K562 (cell line): ENCODE data around the gene MXRA7. TPM values are rescaled to one million over a fixed set of nuclear protein-coding genes. Genes with fewer than 3 reads are reported as not detected.

Experiments used
- BRF2 ChIP-seq: IDR thresholded peaks from 3 replicates; pipeline ENCODE4 v1.6.1; 2011; ENCODE audit warnings: borderline replicate concordance, mild to moderate bottlenecking; ENCODE audit not compliant: insufficient read length, insufficient read depth
- CBX1 ChIP-seq: sonication (generic); IDR thresholded peaks from 2 replicates; pipeline ENCODE4 v1.6.1; 2016; ENCODE audit warnings: antibody characterized with exemption, low read depth, mild to moderate bottlenecking
- CREM ChIP-seq: IDR thresholded peaks from 2 replicates; pipeline ENCODE4 v1.6.1; 2014; ENCODE audit warnings: antibody characterized with exemption, low read depth
- FOXK1 ChIP-seq: sonication (generic); formaldehyde crosslinking; IDR thresholded peaks from 2 replicates; pipeline ENCODE4 v1.8.0; 2022; ENCODE audit warnings: missing genetic modification reagents, mild to moderate bottlenecking, borderline replicate concordance
- HOXB6 ChIP-seq: fragments of 250-450 bp; sonication (Bioruptor Pico); IDR thresholded peaks from 2 replicates; pipeline ENCODE4 v1.5.1; 2022; ENCODE audit warnings: mild to moderate bottlenecking, borderline replicate concordance
- KLF1 ChIP-seq: fragments of 450-650 bp; IDR thresholded peaks from 2 replicates; pipeline ENCODE4 v1.6.1; 2016; ENCODE audit warnings: missing genetic modification characterization, missing compliant biosample characterization
- LARP7 ChIP-seq: fragments of 450-650 bp; IDR thresholded peaks from 2 replicates; pipeline ENCODE4 v1.6.1; 2016
- MTA3 ChIP-seq: fragments of 450-650 bp; formaldehyde crosslinking; IDR thresholded peaks from 2 replicates; pipeline ENCODE4 v1.6.1; 2017; ENCODE audit warnings: mild to moderate bottlenecking, borderline replicate concordance
- SAFB ChIP-seq: fragments of 200-400 bp; formaldehyde crosslinking; IDR thresholded peaks from 2 replicates; pipeline ENCODE4 v1.6.1; 2017; ENCODE audit warnings: low read depth, low read length, borderline replicate concordance
- SMAD1 ChIP-seq: fragments of 150-350 bp; IDR thresholded peaks from 2 replicates; pipeline ENCODE4 v1.6.1; 2014; ENCODE audit warnings: low read length, low read depth; ENCODE audit not compliant: partially characterized antibody
- SNRNP70 ChIP-seq: fragments of 200-400 bp; formaldehyde crosslinking; optimal IDR thresholded peaks from 2 replicates; pipeline ENCODE3; 2017; ENCODE audit warnings: low read depth, low read length
- SRF ChIP-seq, 2 experiments: fragments of 250-450, 450-650 bp in 1 of 2; sonication (Bioruptor Pico) in 1 of 2; sonication (generic) in 1 of 2; formaldehyde crosslinking; IDR thresholded peaks; 2 replicates each; pipeline versions ENCODE4 v1.5.0 to v1.5.1; 2020 to 2022; ENCODE audit warnings: mild to moderate bottlenecking in 1 of 2, missing genetic modification reagents in 1 of 2
- TAF1 ChIP-seq: IDR thresholded peaks from 2 replicates; pipeline ENCODE4 v1.6.1; 2011; ENCODE audit warnings: mild to moderate bottlenecking, low read length, moderate library complexity; ENCODE audit not compliant: insufficient read depth, control insufficient read depth, severe bottlenecking; ENCODE audit errors: extremely low read depth
- USF1 ChIP-seq: sonication (generic); formaldehyde crosslinking; IDR thresholded peaks from 2 replicates; pipeline ENCODE4 v1.9.0; 2022; ENCODE audit warnings: mild to moderate bottlenecking, missing genetic modification reagents
- ZBTB17 ChIP-seq: fragments of 450-650 bp; formaldehyde crosslinking; IDR thresholded peaks from 2 replicates; pipeline ENCODE4 v1.4.0; 2020; ENCODE audit warnings: mild to moderate bottlenecking
- ZBTB34 ChIP-seq: fragments of 250-450 bp; sonication (Bioruptor Pico); IDR thresholded peaks from 2 replicates; pipeline ENCODE4 v1.8.0; 2021; ENCODE audit warnings: mild to moderate bottlenecking, moderate library complexity
- ZFPM2 ChIP-seq: fragments of 250-450 bp; sonication (Bioruptor Pico); IDR thresholded peaks from 2 replicates; pipeline ENCODE4 v1.5.1; 2022; ENCODE audit warnings: mild to moderate bottlenecking
- ZNF143 ChIP-seq: sonication (generic); formaldehyde crosslinking; IDR thresholded peaks from 2 replicates; pipeline ENCODE4 v1.9.0; 2022; ENCODE audit warnings: mild to moderate bottlenecking, missing genetic modification reagents
- ZNF146 ChIP-seq: IDR thresholded peaks from one replicate; pipeline ENCODE4 v1.6.1; 2018; ENCODE audit warnings: missing compliant biosample characterization; ENCODE audit not compliant: unreplicated experiment
- ZNF239 ChIP-seq: fragments of 250-450 bp; sonication (Bioruptor Pico); IDR thresholded peaks from 2 replicates; pipeline ENCODE4 v1.4.0; 2020; ENCODE audit warnings: mild to moderate bottlenecking
- ZNF512 ChIP-seq: IDR thresholded peaks from 2 replicates; pipeline ENCODE4 v1.6.1; 2016; ENCODE audit warnings: missing genetic modification characterization, missing compliant biosample characterization
- ZNF57 ChIP-seq: fragments of 450-650 bp; formaldehyde crosslinking; IDR thresholded peaks from 2 replicates; pipeline ENCODE4 v1.4.0; 2020; ENCODE audit warnings: mild to moderate bottlenecking, moderate library complexity
- ZNF584 ChIP-seq: fragments of 200-800 bp; sonication (Bioruptor generic); IDR thresholded peaks from 2 replicates; pipeline ENCODE4 v1.6.1; 2016; ENCODE audit warnings: low read depth, mild to moderate bottlenecking, missing genetic modification characterization, missing compliant biosample characterization
- ZNF699 ChIP-seq: fragments of 250-450 bp; sonication (Bioruptor Pico); IDR thresholded peaks from 2 replicates; pipeline ENCODE4 v1.8.0; 2021; ENCODE audit warnings: mild to moderate bottlenecking, moderate library complexity; ENCODE audit not compliant: insufficient replicate concordance
- ZNF778 ChIP-seq: fragments of 450-650 bp; formaldehyde crosslinking; IDR thresholded peaks from 2 replicates; pipeline ENCODE4 v1.4.0; 2020; ENCODE audit warnings: mild to moderate bottlenecking, moderate library complexity
- polyA plus RNA-seq, 8 experiments: library from polyadenylated mRNA; depleted of rRNA in 4 of 8; stranded (reverse) in 5 of 8; unstranded in 3 of 8; fragments of >200 nt; fragmentation: Nextera tagmentation in 2 of 8; fragmentation: Illumina TruSeq in 1 of 8; extraction: Ambion mirVana in 2 of 8; extraction: Trizol in 1 of 8; gene quantifications; 2 replicates each; pipeline versions ENCODE4 v1.2.1 to v1.2.3, GENCODE V29; 2011 to 2014; ENCODE audit warnings: inconsistent platforms in 1 of 8, missing spikeins in 1 of 8
- total RNA-seq, 7 experiments: library from RNA; depleted of rRNA in 6 of 7; stranded (reverse); fragments of >200 nt in 6 of 7; fragmentation: Illumina TruSeq in 2 of 7; extraction: Trizol in 2 of 7; gene quantifications; 2 replicates each; pipeline versions ENCODE4 v1.2.1 to v1.2.3, GENCODE V29; 2011 to 2021; ENCODE audit warnings: low replicate concordance in 1 of 7

The MXRA7 gene
- total and polyA plus RNA-seq, 9 of the 15 experiments (the other 6 are each of a cell fraction or from before 2014, with no cell fraction given) = 2.6 to 38.4 (median 14.3) TPM

- no peak for TF ChIP-seq ZNF512
- no peak for TF ChIP-seq SRF (CRISPR knock-in tag; IDR thresholded peaks at IDR 0.05)
- no peak for TF ChIP-seq ZNF239 (CRISPR knock-in tag)
- TF ChIP-seq ZFPM2 (CRISPR knock-in tag) = no peak
- TF ChIP-seq SAFB = no peak
- no peak for TF ChIP-seq ZNF699 (CRISPR knock-in tag)
- TF ChIP-seq BRF2 = no peak
- no peak for TF ChIP-seq SMAD1
- no peak for TF ChIP-seq HOXB6
- TF ChIP-seq ZBTB34 (CRISPR knock-in tag) = no peak
- TF ChIP-seq ZNF146 (CRISPR knock-in tag) = no peak
- TF ChIP-seq ZNF584 (CRISPR knock-in tag) = no peak
- TF ChIP-seq CREM = peak; percentile 69
- TF ChIP-seq ZNF778 (CRISPR knock-in tag) = no peak
- no peak; the same call in 1 of the 2 replicates for TF ChIP-seq USF1
- TF ChIP-seq ZNF143 (CRISPR knock-in tag) = peak; percentile 48; the same call in 1 of the 2 replicates
- TF ChIP-seq ZNF57 (CRISPR knock-in tag) = no peak
- peak; percentile 70 for TF ChIP-seq ZBTB17 (CRISPR knock-in tag)
- peak; percentile 74; the same call in 1 of the 2 replicates for TF ChIP-seq CBX1
- TF ChIP-seq MTA3 = 0 out of 2 replicates have a peak, but pooled peaks have one; percentile 15
- no peak for TF ChIP-seq SNRNP70
- TF ChIP-seq KLF1 (tag) = 0 out of 2 replicates have a peak, but pooled peaks have one; percentile 37
- TF ChIP-seq TAF1 = peak; percentile 75
- no peak for TF ChIP-seq FOXK1 (CRISPR knock-in tag)
- no peak for TF ChIP-seq LARP7
Measured at GRCh38 chr17:76736349-76737081, 25.8 kb upstream of the MXRA7 start (continued).
